GM12878 (cell line): Measurements from ENCODE around the gene SH2D3A. TPM values are rescaled to one million over a fixed set of nuclear protein-coding genes. Genes with fewer than 3 reads are reported as not detected.

Source experiments
- ATAC-seq: fragments of 200-7000 bp; cut with Tn5 transposase; 3 replicates; pipeline ENCODE4 v1.9.1; 2020; ENCODE audit warnings: mild to moderate bottlenecking, moderate library complexity
- BruUV-seq: library from RNA; stranded (reverse); fragments of 400-500 nt; replicated peaks from 2 replicates; lab custom pipeline; 2021; lab: Mats Ljungman, UMichigan
- CTCF ChIA-PET: fragments of 300-600 bp; sonication (Branson Sonifier 250); formaldehyde crosslinking; extraction: SDS; loops from one replicate; lab custom pipeline; 2021; ENCODE audit warnings: inconsistent platforms; lab: Yijun Ruan, JAX
- POLR2A ChIA-PET: fragments of 350-600 bp; formaldehyde crosslinking; extraction: SDS; loops from one replicate; lab custom pipeline; 2021; ENCODE audit warnings: inconsistent platforms; lab: Charles Lee
- RAD21 ChIA-PET: fragments of 300-600 bp; sonication (Branson Sonifier 250); formaldehyde crosslinking; loops from one replicate; lab custom pipeline; 2023; ENCODE audit warnings: antibody characterized with exemption; ENCODE audit not compliant: unreplicated experiment; lab: Charles Lee
- SMC1A ChIA-PET: fragments of 300-600 bp; sonication (Branson Sonifier 250); formaldehyde crosslinking; loops from one replicate; lab custom pipeline; 2023; ENCODE audit not compliant: unreplicated experiment, uncharacterized antibody; lab: Charles Lee
- DNase-seq: peaks from one replicate; pipeline ENCODE4 v3.0.0-alpha.2; 2011; ENCODE audit warnings: low read depth, low spot score
- FAIRE-seq: peaks from 3 replicates; lab custom pipeline; 2011; peaks lifted over from hg19 to GRCh38; lab: Jason Lieb, UNC
- H2AFZ ChIP-seq: 2 replicates; pipeline ENCODE4 v1.6.0; 2011; ENCODE audit warnings: low read depth, low read length, control low read depth; ENCODE audit not compliant: control insufficient read depth
- H3K27ac ChIP-seq: 2 replicates; pipeline ENCODE4 v1.5.1; 2011; ENCODE audit warnings: control low read depth; ENCODE audit not compliant: control insufficient read depth, insufficient read depth
- H3K27me3 ChIP-seq, 2 experiments: replicated peaks in 1 of 2; 2 replicates each; pipeline versions ENCODE4 v1.6.0 to v1.6.1; 2011; ENCODE audit warnings: low read length in 1 of 2; ENCODE audit not compliant: control insufficient read depth in 2 of 2, insufficient read depth in 2 of 2
- H3K36me3 ChIP-seq, 2 experiments: 2 replicates each; pipeline ENCODE4 v1.5.1; 2011; ENCODE audit warnings: low read length in 1 of 2; ENCODE audit not compliant: control insufficient read depth in 2 of 2, insufficient read depth in 2 of 2
- H3K4me1 ChIP-seq: 2 replicates; pipeline ENCODE4 v1.6.1; 2011; ENCODE audit warnings: mild to moderate bottlenecking, low read length, moderate library complexity, mixed read lengths; ENCODE audit not compliant: control insufficient read depth, insufficient read depth
- H3K4me2 ChIP-seq: 2 replicates; pipeline ENCODE4 v1.6.0; 2011; ENCODE audit warnings: control low read depth; ENCODE audit not compliant: control insufficient read depth, insufficient read depth
- H3K4me3 ChIP-seq: fragments of 200-600 bp; sonication (generic); 2 replicates; pipeline ENCODE4 v1.5.1; 2016
- H3K79me2 ChIP-seq: 2 replicates; pipeline ENCODE4 v1.6.0; 2011; ENCODE audit warnings: low read length; ENCODE audit not compliant: control insufficient read depth, insufficient read depth
- H3K9ac ChIP-seq: 2 replicates; pipeline ENCODE4 v1.8.0; 2011; ENCODE audit warnings: low read length, control low read depth, mixed read lengths; ENCODE audit not compliant: control insufficient read depth, insufficient read depth
- H3K9me3 ChIP-seq: replicated peaks from 3 replicates; pipeline ENCODE4 v1.5.1; 2011; ENCODE audit warnings: mild to moderate bottlenecking, low read length; ENCODE audit not compliant: control insufficient read depth, insufficient read depth
- H4K20me1 ChIP-seq: 2 replicates; pipeline ENCODE4 v1.6.0; 2011; ENCODE audit not compliant: control insufficient read depth, insufficient read depth
- BMI1 ChIP-seq: fragments of 450-650 bp; IDR thresholded peaks from 2 replicates; pipeline ENCODE4 v1.6.1; 2016; ENCODE audit warnings: mild to moderate bottlenecking, moderate library complexity, borderline replicate concordance
- CHD4 ChIP-seq: fragments of 200-600 bp; sonication (generic); IDR thresholded peaks from 2 replicates; pipeline ENCODE4 v1.6.1; 2016; ENCODE audit warnings: mild to moderate bottlenecking
- NR2F1 ChIP-seq: fragments of 450-650 bp; conservative IDR thresholded peaks from 2 replicates; pipeline ENCODE4 v1.6.1; 2017; ENCODE audit warnings: mild to moderate bottlenecking
- RELB ChIP-seq: fragments of 450-650 bp; IDR thresholded peaks from 2 replicates; pipeline ENCODE4 v1.6.1; 2017; ENCODE audit warnings: low read depth, mild to moderate bottlenecking, moderate library complexity
- SIX5 ChIP-seq: IDR thresholded peaks from 2 replicates; pipeline ENCODE4 v1.6.1; 2011; ENCODE audit warnings: mild to moderate bottlenecking, low read depth, low read length, moderate library complexity; ENCODE audit not compliant: severe bottlenecking
- SMC3 ChIP-seq: IDR thresholded peaks from 2 replicates; pipeline ENCODE4 v1.6.1; 2011; ENCODE audit warnings: low read length, improper control_type of control experiment, borderline replicate concordance
- STAT3 ChIP-seq: IDR thresholded peaks from 2 replicates; pipeline ENCODE4 v1.6.1; 2011; ENCODE audit warnings: low read depth, low read length, improper control_type of control experiment
- USF1 ChIP-seq: IDR thresholded peaks from 2 replicates; pipeline ENCODE4 v1.6.1; 2011; ENCODE audit warnings: borderline replicate concordance, low read depth, mild to moderate bottlenecking, moderate library complexity, mixed read lengths, low read length; ENCODE audit not compliant: insufficient read depth; ENCODE audit errors: extremely low read length
- WRNIP1 ChIP-seq: IDR thresholded peaks from 2 replicates; pipeline ENCODE4 v1.6.1; 2011; ENCODE audit warnings: low read depth, low read length, improper control_type of control experiment, borderline replicate concordance
- ZNF274 ChIP-seq: IDR thresholded peaks from one replicate; pipeline ENCODE4 v1.8.0; 2011; ENCODE audit not compliant: insufficient read length, insufficient read depth
- WGBS: methylation state at CpG from one replicate; pipeline ENCODE4 v1.1.6; 2016; ENCODE audit warnings: low lambda C conversion rate; ENCODE audit not compliant: insufficient replicate concordance, insufficient coverage; ENCODE audit errors: missing lambda C conversion rate; 5-methylcytosine and 5-hydroxymethylcytosine counted together
- in situ Hi-C: fragments of 300-500 bp; cut with MboI; formaldehyde crosslinking; loops from 9 replicates; pipeline ENCODE4 v1.14.3; 2018; ENCODE audit warnings: mixed read lengths
- intact Hi-C: fragments of 100-400 bp; cut with micrococcal nuclease; formaldehyde crosslinking; loops from one replicate; pipeline ENCODE4 v1.14.2; 2022; ENCODE audit not compliant: unreplicated experiment
- polyA plus RNA-seq, 11 experiments: library from polyadenylated mRNA; depleted of rRNA in 4 of 11; unstranded in 6 of 11; stranded (reverse) in 5 of 11; fragments of >200 nt; fragmentation: Nextera tagmentation in 4 of 11; fragmentation: Illumina TruSeq in 1 of 11; extraction: Ambion mirVana in 4 of 11; extraction: Trizol in 1 of 11; gene quantifications; 1 replicate in 1 of 11; 2 replicates in 10 of 11; pipeline versions ENCODE4 v1.2.1 to v1.2.3, GENCODE V29; 2011 to 2016; ENCODE audit warnings: inconsistent platforms in 2 of 11, missing spikeins in 2 of 11, low read depth in 1 of 11
- total RNA-seq, 4 experiments: library from RNA; depleted of rRNA in 3 of 4; stranded (reverse); fragments of >200 nt in 3 of 4; fragmentation: Illumina TruSeq in 1 of 4; extraction: Trizol in 1 of 4; gene quantifications; 2 replicates each; pipeline versions ENCODE4 v1.2.1 to v1.2.3, GENCODE V29; 2013 to 2021
- TF ChIP-seq, protein P1 (sequence below), 3 experiments: IDR thresholded peaks in 2 of 3; conservative IDR thresholded peaks in 1 of 3; 2 replicates each; pipeline ENCODE4 v1.5.1; 2011; ENCODE audit warnings: low read depth in 3 of 3, low read length in 3 of 3, mild to moderate bottlenecking in 3 of 3, control low read depth in 2 of 3, moderate library complexity in 2 of 3, inconsistent platforms in 1 of 3, mixed read lengths in 1 of 3; ENCODE audit not compliant: control insufficient read depth in 2 of 3, insufficient read depth in 1 of 3; ENCODE audit errors: extremely low read depth in 1 of 3
- TF ChIP-seq, protein P2 (sequence below): IDR thresholded peaks from 2 replicates; pipeline ENCODE4 v1.6.1; 2012; ENCODE audit warnings: low read length, inconsistent platforms
- TF ChIP-seq, protein P3 (sequence below): fragments of 450-650 bp; IDR thresholded peaks from 2 replicates; pipeline ENCODE4 v1.6.1; 2016; ENCODE audit warnings: mild to moderate bottlenecking

SH2D3A gene
- total and polyA plus RNA-seq, 10 of the 15 experiments (the other 5 are each of a cell fraction or from before 2014, with no cell fraction given): 0.77 to 24.4 (median 9.5) TPM

- TF ChIP-seq, protein P1, sequence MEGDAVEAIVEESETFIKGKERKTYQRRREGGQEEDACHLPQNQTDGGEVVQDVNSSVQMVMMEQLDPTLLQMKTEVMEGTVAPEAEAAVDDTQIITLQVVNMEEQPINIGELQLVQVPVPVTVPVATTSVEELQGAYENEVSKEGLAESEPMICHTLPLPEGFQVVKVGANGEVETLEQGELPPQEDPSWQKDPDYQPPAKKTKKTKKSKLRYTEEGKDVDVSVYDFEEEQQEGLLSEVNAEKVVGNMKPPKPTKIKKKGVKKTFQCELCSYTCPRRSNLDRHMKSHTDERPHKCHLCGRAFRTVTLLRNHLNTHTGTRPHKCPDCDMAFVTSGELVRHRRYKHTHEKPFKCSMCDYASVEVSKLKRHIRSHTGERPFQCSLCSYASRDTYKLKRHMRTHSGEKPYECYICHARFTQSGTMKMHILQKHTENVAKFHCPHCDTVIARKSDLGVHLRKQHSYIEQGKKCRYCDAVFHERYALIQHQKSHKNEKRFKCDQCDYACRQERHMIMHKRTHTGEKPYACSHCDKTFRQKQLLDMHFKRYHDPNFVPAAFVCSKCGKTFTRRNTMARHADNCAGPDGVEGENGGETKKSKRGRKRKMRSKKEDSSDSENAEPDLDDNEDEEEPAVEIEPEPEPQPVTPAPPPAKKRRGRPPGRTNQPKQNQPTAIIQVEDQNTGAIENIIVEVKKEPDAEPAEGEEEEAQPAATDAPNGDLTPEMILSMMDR (IDR thresholded peaks at IDR 0.05 in 2 of 3, conservative IDR thresholded peaks at IDR 0.05 in 1 of 3; ENCODE audit: control insufficient read depth in 2 of 3, extremely low read depth in 1 of 3, insufficient read depth in 1 of 3, low read depth in 3 of 3, low read length in 3 of 3): no peak
- TF ChIP-seq SMC3: no peak
- no peak for TF ChIP-seq BMI1
Measured at GRCh38 chr19:6706633-6706958, 60.6 kb downstream of the SH2D3A start (continued).

GRCh38 chr19:6705931-6706632 is 61.2 kb downstream of the SH2D3A start:
- in situ Hi-C loops (no loop called here), intact Hi-C loops (no loop called here)
- DNase-seq (no peak), FAIRE-seq (no peak), ATAC-seq (no peak)
- SMC1A ChIA-PET: no interaction called here
- Histone ChIP-seq H3K79me2 (no peaks in the 10 kb centered on the region), H3K27ac (no peak overlapping the region), H3K27me3 (no peaks in the 10 kb centered on the region; a peak in 2 of 4 replicates), H3K9ac (no peak overlapping the region), H3K4me2 (no peak overlapping the region), H3K4me3 (no peak overlapping the region), H4K20me1 (no peaks in the 10 kb centered on the region), H3K4me1 (no peaks in the 10 kb centered on the region), H3K36me3 (no peaks in the 10 kb centered on the region), H3K9me3 (no peaks in the 10 kb centered on the region), H2AFZ (no peak overlapping the region)
- WGBS: 66% methylated on average over 10 of the region's 11 CpGs
- no TSS peak for BruUV-seq
- POLR2A ChIA-PET: no interaction called here
- CTCF ChIA-PET: no interaction called here
- RAD21 ChIA-PET: no interaction called here
- no peak for TF ChIP-seq RELB
- no peak for TF ChIP-seq WRNIP1
- TF ChIP-seq CHD4: no peak
- TF ChIP-seq NR2F1: no peak
- no peak for TF ChIP-seq STAT3
- TF ChIP-seq, protein P2, sequence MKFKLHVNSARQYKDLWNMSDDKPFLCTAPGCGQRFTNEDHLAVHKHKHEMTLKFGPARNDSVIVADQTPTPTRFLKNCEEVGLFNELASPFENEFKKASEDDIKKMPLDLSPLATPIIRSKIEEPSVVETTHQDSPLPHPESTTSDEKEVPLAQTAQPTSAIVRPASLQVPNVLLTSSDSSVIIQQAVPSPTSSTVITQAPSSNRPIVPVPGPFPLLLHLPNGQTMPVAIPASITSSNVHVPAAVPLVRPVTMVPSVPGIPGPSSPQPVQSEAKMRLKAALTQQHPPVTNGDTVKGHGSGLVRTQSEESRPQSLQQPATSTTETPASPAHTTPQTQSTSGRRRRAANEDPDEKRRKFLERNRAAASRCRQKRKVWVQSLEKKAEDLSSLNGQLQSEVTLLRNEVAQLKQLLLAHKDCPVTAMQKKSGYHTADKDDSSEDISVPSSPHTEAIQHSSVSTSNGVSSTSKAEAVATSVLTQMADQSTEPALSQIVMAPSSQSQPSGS: no peak
- TF ChIP-seq, protein P3, sequence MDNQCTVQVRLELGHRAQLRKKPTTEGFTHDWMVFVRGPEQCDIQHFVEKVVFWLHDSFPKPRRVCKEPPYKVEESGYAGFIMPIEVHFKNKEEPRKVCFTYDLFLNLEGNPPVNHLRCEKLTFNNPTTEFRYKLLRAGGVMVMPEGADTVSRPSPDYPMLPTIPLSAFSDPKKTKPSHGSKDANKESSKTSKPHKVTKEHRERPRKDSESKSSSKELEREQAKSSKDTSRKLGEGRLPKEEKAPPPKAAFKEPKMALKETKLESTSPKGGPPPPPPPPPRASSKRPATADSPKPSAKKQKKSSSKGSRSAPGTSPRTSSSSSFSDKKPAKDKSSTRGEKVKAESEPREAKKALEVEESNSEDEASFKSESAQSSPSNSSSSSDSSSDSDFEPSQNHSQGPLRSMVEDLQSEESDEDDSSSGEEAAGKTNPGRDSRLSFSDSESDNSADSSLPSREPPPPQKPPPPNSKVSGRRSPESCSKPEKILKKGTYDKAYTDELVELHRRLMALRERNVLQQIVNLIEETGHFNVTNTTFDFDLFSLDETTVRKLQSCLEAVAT: no peak
- no peak for TF ChIP-seq SMC3
- no peak for TF ChIP-seq SIX5
- TF ChIP-seq USF1: no peak
- no peak for TF ChIP-seq ZNF274
